HG02642 (cell line): Measurements from ENCODE around the gene VPS13D.

ENCODE experiments used
- ATAC-seq: cut with Tn5 transposase; IDR thresholded peaks from one replicate; pipeline ENCODE4 v1.9.1; 2021; ENCODE audit warnings: mild to moderate bottlenecking; ENCODE audit not compliant: unreplicated experiment, poor library complexity

Gene VPS13D

GRCh38 chr1:12327566-12327965 is 97.7 kb downstream of the VPS13D start:
- ATAC-seq = no peak

- ATAC-seq = no peak
Observed at GRCh38 chr1:12333036-12333785, 103.4 kb downstream of the VPS13D start.

- ATAC-seq = no peak
Observed at GRCh38 chr1:12335815-12336214, 106.0 kb downstream of the VPS13D start.

- ATAC-seq = no peak
Observed at GRCh38 chr1:12336413-12336812, 106.6 kb downstream of the VPS13D start.

GRCh38 chr1:12338017-12338416 is 108.2 kb downstream of the VPS13D start:
- no peak for ATAC-seq

GRCh38 chr1:12338823-12339222 is 109.0 kb downstream of the VPS13D start:
- ATAC-seq = no peak

- no peak for ATAC-seq
Observed at GRCh38 chr1:12339396-12339795, 109.6 kb downstream of the VPS13D start.

- no peak for ATAC-seq
Observed at GRCh38 chr1:12339811-12340543, 110.1 kb downstream of the VPS13D start.

GRCh38 chr1:12340544-12340930 is 110.7 kb downstream of the VPS13D start:
- no peak for ATAC-seq

GRCh38 chr1:12341667-12342066 is 111.8 kb downstream of the VPS13D start:
- no peak for ATAC-seq

GRCh38 chr1:12342401-12343003 is 112.7 kb downstream of the VPS13D start:
- ATAC-seq = no peak

GRCh38 chr1:12343823-12344487 is 114.1 kb downstream of the VPS13D start:
- no peak for ATAC-seq

GRCh38 chr1:12344596-12345349 is 114.9 kb downstream of the VPS13D start:
- ATAC-seq = no peak

GRCh38 chr1:12345350-12346217 is 115.8 kb downstream of the VPS13D start:
- no peak for ATAC-seq

GRCh38 chr1:12346483-12347151 is 116.8 kb downstream of the VPS13D start:
- ATAC-seq = no peak

GRCh38 chr1:12348113-12348512 is 118.3 kb downstream of the VPS13D start:
- no peak for ATAC-seq

GRCh38 chr1:12353981-12354380 is 124.2 kb downstream of the VPS13D start:
- no peak for ATAC-seq

- ATAC-seq = no peak
Observed at GRCh38 chr1:12356004-12356890, 126.4 kb downstream of the VPS13D start.
